ENCODE measurements around the gene COMMD10.

DNA sequence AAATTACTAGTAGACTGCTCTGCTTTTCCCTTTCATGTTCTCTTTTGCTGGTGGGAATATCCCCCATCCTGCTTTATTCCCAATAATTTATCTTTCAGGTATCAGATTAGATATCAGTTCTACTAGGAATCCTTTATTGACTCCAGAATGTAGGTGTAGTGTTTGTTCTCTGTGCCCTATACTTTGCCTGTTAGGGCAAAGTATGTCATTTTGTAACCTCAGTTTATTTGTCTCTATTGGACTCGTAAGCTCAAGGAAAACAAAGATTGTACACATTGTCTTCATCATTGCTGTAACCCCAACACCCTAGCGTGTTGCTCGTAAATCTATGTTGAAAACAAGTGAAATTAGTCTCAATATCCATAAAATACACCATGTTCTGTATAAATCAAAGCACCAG is 190.5 kb downstream of the COMMD10 start:
- TF ChIP-seq, protein P1, sequence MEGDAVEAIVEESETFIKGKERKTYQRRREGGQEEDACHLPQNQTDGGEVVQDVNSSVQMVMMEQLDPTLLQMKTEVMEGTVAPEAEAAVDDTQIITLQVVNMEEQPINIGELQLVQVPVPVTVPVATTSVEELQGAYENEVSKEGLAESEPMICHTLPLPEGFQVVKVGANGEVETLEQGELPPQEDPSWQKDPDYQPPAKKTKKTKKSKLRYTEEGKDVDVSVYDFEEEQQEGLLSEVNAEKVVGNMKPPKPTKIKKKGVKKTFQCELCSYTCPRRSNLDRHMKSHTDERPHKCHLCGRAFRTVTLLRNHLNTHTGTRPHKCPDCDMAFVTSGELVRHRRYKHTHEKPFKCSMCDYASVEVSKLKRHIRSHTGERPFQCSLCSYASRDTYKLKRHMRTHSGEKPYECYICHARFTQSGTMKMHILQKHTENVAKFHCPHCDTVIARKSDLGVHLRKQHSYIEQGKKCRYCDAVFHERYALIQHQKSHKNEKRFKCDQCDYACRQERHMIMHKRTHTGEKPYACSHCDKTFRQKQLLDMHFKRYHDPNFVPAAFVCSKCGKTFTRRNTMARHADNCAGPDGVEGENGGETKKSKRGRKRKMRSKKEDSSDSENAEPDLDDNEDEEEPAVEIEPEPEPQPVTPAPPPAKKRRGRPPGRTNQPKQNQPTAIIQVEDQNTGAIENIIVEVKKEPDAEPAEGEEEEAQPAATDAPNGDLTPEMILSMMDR (conservative IDR thresholded peaks at IDR 0.05; ENCODE audit: low read depth, low read length) = no peak
- no peak for TF ChIP-seq BHLHE40 (IDR thresholded peaks at IDR 0.05; ENCODE audit: low read depth, low read length)
- no peak for TF ChIP-seq POLR2A (IDR thresholded peaks at IDR 0.05; ENCODE audit: low read depth, low read length)
- TF ChIP-seq CHD1 (IDR thresholded peaks at IDR 0.05; ENCODE audit: low read depth, low read length) = no peak
- no peak for TF ChIP-seq RAD21 (IDR thresholded peaks at IDR 0.05; ENCODE audit: low read length)
- TF ChIP-seq, protein P2, sequence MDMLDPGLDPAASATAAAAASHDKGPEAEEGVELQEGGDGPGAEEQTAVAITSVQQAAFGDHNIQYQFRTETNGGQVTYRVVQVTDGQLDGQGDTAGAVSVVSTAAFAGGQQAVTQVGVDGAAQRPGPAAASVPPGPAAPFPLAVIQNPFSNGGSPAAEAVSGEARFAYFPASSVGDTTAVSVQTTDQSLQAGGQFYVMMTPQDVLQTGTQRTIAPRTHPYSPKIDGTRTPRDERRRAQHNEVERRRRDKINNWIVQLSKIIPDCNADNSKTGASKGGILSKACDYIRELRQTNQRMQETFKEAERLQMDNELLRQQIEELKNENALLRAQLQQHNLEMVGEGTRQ (IDR thresholded peaks at IDR 0.05; ENCODE audit: low read depth, low read length) = no peak
- no peak for TF ChIP-seq NFE2L2 (IDR thresholded peaks at IDR 0.05; ENCODE audit: low read depth, low read length)
- TF ChIP-seq RCOR1 (IDR thresholded peaks at IDR 0.05; ENCODE audit: insufficient replicate concordance, low read length) = no peak
- TF ChIP-seq MXI1 (IDR thresholded peaks at IDR 0.05; ENCODE audit: borderline replicate concordance, low read depth, low read length) = no peak
- no peak for TF ChIP-seq MAFK (IDR thresholded peaks at IDR 0.05; ENCODE audit: low read depth, low read length)
- TF ChIP-seq SMC3 (IDR thresholded peaks at IDR 0.05; ENCODE audit: low read depth, low read length) = no peak
- TF ChIP-seq MAZ (IDR thresholded peaks at IDR 0.05; ENCODE audit: borderline replicate concordance, low read depth, low read length) = no peak
- no peak for TF ChIP-seq FOS (IDR thresholded peaks at IDR 0.05; ENCODE audit: low read depth, low read length)

All from IMR-90 (cell line).